GM19043 (cell line): ENCODE measurements around the gene PLCG1.

Experiments
- ATAC-seq: cut with Tn5 transposase; IDR thresholded peaks from one replicate; pipeline ENCODE4 v1.9.1; 2021; ENCODE audit warnings: low read depth; ENCODE audit not compliant: unreplicated experiment

Gene PLCG1

DNA sequence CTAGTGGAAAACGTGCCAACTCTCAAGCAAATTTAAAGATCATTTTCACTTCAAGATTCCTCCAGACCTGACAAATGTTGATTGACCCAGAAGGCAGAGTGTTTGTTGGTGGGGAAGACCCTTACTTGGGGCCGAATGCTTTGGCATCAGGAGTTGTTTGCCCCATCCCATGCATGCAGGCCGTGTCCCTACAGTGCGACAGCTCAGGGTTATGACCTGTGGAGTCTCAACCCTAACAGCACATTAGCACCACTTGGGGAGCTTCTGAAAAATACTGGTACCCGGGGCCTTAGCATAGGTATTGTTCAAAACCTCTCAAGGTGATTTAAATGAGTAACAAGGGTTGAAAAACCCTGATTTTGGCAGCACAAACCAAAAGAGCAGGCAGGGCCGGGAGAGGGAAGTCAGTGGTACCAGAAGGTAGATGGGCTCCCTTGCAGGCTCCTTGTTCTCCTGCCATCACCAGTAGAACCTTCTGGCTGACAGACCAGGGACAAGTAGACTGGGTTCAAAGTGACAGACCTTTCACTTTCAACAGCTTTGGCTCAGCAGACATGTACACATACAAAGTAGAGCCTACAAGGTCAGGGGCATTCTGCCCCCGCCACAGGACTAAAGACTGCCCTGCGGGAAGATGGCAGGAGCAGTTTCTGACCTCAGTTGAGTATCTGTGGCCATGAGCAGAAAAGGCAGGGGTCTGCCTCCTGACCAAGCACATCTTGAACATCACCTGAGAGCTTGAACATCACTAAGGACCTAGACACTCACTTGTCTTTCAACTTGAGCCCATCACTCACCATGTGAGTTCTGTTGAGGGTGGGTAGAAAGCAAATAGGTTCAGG is 39.6 kb downstream of the PLCG1 start:
- no peak for ATAC-seq

DNA sequence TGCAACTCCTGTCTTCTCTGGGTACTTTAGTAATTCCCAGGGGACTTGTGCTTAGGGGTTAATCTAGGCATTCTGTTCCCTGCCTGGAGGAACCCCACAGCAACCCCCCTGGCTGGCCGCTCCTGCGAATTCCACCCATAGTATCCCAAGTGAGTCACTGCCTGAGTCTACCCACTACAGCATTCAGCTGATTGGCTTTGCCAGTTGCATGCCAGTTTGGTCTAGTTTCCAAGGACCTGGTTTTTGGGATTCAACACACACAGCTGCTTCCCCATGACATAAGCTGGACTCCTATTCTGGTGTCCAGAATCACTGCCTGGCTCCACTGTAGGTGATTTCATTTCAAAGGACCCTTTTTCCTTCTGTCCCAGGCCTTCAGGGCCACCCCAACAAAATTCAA is 40.3 kb downstream of the PLCG1 start:
- ATAC-seq: no peak

DNA sequence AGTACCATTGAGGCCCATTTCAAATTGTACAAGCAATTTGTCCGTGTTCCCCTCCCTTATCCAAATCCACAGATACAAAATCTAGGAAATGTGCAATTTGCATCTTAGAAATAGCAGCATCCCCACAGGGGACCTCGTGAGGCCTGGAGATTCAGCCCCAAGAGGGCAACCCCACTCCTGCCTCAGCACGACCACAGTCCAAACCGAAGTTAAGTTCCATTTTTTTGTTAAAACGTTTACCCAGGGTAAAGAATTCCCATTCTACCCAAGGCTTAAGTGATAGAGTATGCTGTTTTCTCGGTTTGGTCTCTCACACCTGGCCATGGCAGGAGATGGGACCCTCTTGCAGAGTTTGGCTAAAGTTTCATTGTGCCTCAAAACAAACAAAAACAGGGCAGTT is 41.2 kb downstream of the PLCG1 start:
- ATAC-seq: no peak

DNA sequence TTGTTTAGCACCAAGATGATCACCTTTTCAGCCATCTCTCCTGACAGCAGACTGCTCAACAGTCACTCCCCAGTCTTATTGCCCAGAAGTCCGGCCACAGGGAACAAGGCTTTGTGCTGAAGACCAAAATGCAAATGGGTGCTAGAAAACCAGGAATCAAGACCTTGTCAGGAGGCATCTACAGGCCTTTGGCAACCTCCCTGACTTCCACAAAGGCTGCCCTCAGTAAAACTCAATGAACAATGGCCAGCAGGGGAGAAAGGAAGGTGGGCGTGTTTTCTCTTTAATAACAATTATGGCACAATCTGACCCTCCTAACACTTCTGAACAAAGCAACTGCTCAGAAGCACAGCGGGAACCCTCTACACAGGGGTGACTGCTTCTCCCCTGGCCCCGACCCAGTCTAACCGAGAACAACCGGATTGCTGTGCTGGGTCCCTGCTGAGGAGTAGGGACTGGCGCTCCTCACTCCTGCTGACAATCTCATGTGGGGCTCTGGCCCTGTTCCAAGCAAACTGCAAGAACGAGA is 41.6 kb downstream of the PLCG1 start:
- ATAC-seq: no peak

DNA sequence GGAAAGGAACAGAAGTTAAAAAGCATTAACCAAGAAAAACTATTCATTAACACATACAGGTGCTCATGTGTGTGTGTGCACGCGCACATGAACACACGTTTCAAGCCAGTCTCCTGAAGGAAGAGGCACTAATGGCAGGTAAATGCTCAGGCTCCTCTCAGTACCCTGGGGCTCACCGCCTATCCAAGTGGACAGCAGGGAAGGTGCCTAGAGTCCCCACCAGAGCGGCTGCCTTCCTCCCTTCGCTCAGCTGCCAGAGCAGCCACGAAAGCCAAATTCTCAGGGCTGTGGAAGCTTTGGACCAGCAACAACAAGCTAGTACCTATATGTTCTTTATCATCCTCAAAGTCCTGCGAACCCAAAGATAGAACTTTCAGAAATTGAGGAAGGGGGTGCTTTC is 42.6 kb downstream of the PLCG1 start:
- no peak for ATAC-seq

DNA sequence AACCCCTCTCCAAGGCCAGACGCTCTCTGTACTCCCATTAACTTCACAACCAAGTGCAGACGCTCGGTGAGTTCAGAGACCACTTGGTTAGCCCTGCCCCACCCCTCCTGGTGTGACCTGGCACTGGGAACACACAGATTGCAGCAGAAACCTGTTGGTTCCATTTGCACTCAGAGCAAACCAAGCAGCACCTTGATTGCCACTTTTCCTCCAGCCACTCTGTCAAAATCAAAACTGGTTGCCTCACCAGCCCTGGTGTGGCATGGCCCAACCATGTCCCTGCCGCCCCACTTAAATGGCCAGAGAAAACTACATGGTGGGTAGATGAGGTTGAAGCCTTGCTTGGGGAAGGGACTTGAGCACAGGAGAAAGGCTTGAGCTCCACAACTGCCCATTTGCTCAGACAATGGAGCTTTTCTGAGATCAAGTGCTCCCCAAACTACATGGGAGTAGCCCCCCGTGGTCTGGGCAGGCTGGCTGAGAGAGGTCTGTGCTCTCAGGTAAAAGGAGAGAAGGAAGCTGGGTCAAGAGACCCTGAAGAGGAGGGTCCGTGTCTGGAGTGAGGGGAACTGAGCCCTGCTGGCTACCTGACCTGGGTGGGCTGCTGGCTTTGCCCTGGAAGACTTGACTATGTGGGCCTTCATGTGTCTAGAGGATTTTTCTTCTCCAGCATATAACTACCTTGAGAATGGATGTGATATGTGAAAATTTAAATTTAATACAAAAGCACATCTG is 43.4 kb downstream of the PLCG1 start:
- ATAC-seq: no peak

DNA sequence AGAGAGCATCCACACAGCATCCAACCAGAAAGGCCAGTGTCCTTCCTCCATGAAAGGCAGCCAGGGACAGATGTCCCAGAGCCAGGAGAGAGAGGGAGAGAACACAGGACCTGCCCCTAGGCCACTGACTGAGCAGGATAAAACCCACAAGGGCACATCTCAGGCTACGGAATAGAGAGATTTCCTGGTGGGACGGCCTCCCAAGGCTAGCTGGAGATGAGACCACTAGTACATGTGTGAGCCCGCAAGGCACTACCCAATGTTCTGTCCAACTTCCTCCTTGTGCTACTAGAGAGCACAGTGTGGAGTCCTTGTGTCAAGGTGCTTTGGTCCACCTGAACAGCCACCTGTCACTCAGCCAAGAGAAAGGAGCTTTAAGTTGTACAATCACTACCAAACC is 44.2 kb downstream of the PLCG1 start:
- ATAC-seq: no peak

DNA sequence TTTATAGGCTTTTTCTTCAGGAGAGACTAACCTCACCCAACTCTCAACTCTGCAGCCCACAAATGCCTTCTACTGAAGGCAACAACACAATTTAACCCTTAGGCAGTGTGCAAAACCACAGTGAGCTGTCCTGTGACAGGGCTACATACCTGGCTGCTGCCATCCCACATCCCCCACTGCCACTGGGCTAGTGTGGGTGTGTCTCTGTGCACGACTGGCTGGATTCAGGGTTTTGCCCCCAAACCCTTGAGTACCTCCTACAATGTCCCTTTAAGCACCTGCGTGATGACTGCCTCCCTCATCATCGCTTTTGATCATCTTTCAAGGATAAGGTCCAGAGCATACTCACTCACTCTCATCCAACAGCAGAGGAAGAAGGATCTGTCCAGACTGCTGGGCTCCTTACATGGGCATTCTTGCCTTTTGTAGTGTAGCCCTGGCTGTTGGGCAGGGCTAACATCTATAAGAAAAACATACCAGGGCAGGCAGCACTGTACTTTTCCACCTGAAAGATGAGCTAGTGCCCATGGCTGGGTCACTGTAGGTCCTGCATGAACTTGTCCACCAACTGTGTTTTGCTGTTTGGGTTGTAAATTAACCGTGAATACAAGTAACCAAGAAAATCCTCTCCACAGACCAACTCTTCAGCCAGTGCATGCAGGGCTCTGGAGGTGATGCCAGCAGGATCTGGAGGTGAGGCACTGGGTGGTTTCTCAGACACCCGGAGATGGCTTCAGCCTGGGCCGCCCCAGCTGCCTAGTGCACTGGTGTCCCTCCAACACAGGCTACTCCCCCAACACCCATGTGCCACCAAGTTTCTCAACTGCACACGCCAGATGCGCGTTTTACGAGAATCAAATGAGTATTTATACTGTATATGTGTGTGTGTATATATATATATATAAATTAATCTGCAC is 45.2 kb downstream of the PLCG1 start:
- ATAC-seq: no peak

DNA sequence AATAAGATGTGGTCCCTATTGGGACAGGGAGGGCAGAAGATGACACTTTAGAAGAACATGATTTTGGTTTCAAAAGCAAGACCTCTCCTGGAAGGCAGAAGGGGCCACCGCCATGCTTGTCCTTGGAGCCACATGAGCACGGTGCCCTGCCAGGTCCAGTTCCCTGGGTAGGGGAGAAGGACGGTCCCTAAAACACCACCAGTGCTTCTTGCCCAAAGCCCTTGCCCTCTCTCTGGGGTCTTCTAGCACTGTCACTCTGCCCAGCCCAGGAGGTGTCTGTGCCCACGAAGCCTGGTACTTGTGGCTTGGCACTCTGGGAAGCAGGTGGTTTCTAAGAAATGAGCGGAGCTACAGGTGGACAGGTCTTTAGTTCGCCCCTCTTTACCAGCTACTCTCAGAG is 46.0 kb downstream of the PLCG1 start:
- no peak for ATAC-seq

DNA sequence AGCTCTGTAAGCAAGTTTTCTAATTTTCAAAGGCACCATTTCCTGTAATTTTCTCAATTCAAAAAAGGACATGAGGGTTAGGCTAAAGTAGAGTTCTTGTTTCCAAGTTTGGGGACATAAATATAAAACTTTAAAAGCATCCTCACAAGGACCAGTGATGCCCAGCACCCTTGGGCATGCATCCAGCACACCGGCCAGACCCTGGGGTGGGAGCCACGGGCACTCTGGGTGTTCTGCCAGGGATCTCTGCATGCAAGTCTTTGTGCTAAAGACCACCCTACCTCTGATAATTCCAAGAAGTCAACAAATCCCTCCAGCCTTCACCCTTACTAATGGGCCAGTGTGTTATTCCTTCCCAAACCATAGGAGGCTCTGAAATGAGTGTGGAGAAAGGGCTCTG is 46.5 kb downstream of the PLCG1 start:
- ATAC-seq: no peak

DNA sequence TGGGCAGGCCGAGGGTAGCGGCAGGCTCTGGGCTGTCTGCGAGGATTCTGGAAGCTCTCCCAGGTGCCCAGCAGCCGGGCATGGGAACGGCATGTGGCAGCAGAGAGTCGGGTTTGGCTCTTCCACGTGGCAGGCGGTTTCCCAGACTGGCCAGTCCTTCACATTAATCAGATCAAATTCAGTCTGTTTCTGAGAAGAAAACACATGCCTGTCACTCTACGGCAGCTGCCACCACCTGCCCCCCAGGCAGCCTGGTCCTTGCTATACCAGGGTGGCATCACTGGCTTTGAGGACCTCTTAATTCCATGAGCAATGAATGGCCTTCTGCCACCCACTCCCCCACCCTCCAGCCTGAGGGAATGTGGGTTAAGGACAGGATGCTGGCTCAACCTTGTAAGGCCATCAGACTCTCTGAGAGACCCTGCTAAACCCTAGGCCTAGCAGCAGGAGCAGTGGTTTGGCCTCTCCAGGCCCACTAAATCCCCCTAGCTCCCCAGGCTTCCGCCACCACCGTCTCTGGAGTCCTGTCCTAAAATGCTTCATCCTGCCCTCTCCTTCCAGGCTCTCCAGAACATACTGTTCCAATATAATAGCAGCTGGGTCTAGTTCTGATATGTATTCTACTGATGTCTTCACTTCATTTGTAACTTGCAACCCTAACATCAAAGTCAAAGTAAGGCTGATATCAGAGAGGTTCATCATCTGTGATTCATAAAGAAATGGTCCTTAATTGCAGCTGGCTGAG is 47.8 kb downstream of the PLCG1 start:
- ATAC-seq: no peak

DNA sequence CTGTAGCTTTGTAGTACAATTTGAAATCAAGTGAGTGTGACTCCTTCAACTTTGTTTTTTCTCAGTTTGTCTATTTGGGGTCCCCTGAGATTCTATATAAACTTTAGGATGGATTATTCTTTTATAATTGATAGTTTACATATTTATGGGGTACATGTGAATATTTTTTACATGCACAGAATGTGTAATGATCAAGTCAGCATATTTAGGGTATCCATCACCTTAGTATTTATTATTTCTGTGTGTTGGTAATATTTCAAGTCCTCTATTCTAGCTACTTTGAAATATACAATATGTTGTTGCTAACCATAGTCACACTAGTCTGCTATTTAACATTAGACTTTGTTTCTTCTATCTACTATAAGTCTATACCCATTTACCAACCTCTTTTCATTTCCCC is 50.3 kb downstream of the PLCG1 start:
- no peak for ATAC-seq

DNA sequence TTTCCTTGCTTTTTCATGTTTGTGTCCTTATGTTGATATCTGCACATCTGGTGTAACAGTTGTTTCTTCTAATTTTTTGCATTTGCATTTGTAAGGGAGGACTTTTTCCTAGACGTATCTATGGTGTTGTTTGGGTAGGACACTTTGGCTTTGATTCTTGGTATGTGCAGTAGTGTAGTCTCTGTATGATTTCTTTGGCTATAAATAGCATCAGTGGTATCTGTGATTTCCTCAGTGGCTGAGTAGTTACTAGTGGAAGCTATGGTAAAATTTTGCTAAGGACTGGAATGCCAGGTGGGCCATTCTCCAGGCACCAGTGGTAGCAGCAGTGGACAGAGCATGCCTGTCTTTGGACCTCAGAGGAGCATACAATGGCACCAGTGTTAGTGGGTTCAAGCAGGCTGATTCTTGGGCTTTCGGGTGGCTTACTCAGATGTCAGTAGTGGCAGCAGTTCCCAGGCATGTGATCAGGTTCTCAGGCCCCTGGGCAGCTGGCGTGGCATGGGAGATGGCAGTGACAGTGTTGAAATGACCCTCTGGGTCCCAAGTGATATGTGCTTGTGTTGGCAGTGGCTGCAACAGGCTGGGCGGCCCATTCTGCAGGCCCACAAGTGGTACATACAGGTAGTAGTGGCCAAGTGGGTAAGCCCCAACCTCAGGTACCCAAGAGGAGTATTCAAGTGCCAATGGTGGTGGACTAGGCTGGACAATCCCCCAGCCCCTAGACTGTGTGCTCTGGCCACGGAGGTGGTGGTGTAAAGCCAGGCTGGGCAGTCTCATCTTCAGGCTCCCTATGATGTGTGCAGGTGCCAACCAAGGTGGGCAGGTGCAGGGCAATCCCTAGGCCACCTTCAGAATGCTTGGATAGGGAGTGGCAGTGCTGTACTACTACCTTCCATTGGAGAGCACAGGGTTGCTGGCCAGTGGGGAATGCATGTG is 54.5 kb downstream of the PLCG1 start:
- ATAC-seq: no peak

DNA sequence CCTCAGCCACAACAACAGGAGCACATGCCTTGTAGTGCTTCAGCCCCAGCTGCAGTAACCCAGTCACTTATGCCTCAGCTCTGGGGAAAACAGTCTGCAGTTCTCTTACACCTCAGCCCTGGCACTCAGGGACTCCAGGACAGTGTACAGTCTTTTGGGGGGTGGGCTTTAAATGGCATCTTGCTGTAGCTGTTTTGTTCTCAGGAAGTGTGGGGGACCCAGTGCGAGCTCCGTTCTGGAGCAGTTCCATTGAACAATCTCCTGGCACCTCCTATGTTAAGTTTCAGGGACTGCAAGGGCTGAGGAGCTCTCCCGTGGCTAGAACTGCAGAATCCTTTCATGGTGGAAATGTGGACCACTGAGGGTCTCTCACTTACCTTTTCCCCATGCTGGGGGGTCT is 55.2 kb downstream of the PLCG1 start:
- no peak for ATAC-seq

DNA sequence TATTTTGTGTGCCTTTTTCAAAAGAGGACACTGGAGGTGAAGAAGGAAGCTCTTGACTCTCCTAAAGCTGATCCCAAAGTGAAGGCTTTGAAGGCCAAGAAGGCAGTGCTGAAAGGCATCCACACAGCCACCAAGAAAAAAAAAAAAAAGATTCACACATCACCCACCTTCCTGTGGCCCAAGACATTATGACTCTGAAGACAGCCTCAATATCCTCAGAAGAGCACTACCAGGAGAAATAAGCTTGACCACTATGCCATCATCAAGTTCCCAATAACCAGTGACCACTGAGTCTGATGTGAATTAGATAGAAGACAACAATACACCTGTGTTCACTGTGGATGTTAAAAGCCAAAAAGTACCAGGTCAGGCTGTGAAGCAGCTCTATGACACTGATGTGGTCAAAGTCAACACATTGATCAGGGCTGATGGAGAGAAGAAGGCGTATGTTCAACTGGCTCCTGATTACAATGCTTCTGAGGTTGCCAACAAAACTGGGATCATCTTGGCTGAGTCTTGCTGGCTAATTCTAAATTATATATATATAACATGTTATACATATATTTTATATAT is 59.4 kb downstream of the PLCG1 start:
- ATAC-seq: no peak

DNA sequence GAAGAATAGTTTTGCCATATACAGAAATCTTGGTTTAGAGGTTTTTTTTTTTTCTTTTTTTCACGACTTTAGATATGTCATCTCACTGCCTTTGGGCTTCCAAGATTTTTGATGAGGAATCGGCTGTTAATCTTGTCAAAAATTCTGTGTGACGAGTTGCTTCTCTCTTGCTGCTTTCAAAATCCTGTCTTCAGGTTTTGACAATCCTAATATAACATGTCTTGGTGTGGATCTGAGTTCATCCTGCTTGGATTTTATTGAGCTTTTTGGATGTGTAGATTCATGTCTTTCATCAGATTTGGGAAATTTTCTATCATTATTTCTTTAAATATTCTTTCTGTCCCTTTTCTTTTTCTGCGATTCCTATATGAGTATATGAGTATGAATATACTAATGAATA is 61.1 kb downstream of the PLCG1 start:
- ATAC-seq: no peak

DNA sequence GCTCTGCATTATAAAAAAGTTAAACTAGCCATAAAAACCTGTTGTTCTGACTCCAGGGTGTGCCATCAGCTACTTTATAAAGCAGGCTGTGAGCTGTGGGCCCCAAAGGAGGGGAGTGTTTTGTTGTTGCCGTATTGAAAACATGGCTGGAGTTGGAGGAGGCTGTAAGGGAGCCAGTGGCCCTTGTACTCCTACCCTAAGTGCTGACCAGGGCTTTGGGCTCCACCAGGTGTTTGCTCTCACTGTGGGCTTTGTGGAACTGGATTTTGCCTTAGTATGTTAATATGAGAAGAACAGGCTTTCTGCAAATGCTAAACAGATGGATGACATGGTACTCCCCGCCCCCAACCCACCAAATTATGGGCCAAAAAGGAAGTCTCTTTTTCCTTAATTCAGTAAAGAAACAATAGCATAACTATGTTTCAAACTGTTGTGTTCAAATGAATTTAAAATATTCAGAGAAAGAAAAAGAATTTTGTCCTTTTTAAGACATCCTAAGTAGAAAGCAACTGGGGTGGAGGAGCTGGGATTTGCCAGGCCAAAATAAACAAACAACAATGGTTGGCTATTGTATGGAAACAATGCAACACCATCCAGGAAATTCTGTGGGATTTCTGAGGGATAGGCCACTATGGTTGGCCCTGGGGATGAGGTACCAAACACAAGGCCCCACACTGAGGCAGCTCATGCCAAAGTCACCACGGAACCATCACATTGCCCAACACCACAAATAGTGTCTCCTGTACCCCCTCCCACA is 63.3 kb downstream of the PLCG1 start:
- ATAC-seq: no peak

DNA sequence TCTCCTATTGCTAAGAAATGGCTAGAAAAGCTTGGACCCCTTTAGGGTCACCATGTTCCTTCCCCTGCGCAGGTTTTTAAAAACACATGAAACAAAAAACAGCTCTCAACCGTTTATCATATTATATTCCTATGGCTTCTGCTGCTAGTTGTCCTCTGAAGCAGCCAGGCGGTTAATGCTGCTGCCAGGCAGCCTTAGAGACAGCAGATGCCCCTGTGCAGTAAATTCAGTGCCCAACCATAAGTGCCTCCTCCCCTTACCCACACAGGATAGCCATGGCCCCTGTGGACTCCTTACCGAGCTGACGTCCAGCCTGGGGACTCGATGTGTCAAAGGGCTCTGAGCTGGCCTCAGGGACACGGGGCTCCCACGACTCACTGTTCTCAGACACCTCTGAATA is 64.4 kb downstream of the PLCG1 start:
- no peak for ATAC-seq
